B cell (primary cell): ENCODE measurements around the gene HOXC6. TPM values are rescaled to one million over a fixed set of nuclear protein-coding genes. Genes with fewer than 3 reads are reported as not detected.

Experiments
- ATAC-seq: fragments of 200-7000 bp; cut with Tn5 transposase; one replicate; pipeline ENCODE4 v1.10.0; 2021; ENCODE audit warnings: low read depth, mild to moderate bottlenecking, moderate number of reproducible peaks, moderate library complexity
- CTCF ChIA-PET: fragments of 350-600 bp; sonication (Branson Sonifier 250); formaldehyde crosslinking; loops from one replicate; lab custom pipeline; 2021; ENCODE audit warnings: antibody characterized with exemption, inconsistent platforms; lab: Charles Lee
- POLR2A ChIA-PET: fragments of 350-600 bp; sonication (Branson Sonifier 250); formaldehyde crosslinking; loops from one replicate; lab custom pipeline; 2021; ENCODE audit warnings: antibody characterized with exemption; lab: Charles Lee
- DNase-seq: peaks from one replicate; pipeline ENCODE4 v3.0.0; 2013
- H2AFZ ChIP-seq: 2 replicates; pipeline ENCODE4 v1.6.1; 2012; ENCODE audit warnings: mild to moderate bottlenecking, low read depth, low read length; ENCODE audit not compliant: insufficient read depth, poor library complexity, severe bottlenecking
- H3K27ac ChIP-seq, 2 donors: 1 replicate in 1 of 2; 2 replicates in 1 of 2; pipeline ENCODE4 v1.5.1; 2012 to 2013; ENCODE audit warnings: low read length in 2 of 2, mild to moderate bottlenecking in 2 of 2, moderate library complexity in 1 of 2
- H3K27me3 ChIP-seq, 4 experiments: fragments of 200-600 bp in 1 of 4; sonication (generic) in 1 of 4; replicated peaks in 1 of 4; 1 replicate in 2 of 4; 2 replicates in 2 of 4; pipeline versions ENCODE4 v1.6.1 to v1.7.0; 2013 to 2016; ENCODE audit warnings: low read length in 3 of 4, mild to moderate bottlenecking in 2 of 4, mixed read lengths in 1 of 4, moderate library complexity in 1 of 4; ENCODE audit not compliant: insufficient read depth in 4 of 4, control insufficient read depth in 3 of 4; ENCODE audit errors: control extremely low read depth in 1 of 4
- H3K36me3 ChIP-seq, 2 experiments: replicated peaks in 1 of 2; 1 replicate in 1 of 2; 2 replicates in 1 of 2; pipeline versions ENCODE4 v1.6.1 to v1.7.1; 2013; ENCODE audit warnings: low read length in 1 of 2; ENCODE audit not compliant: insufficient read depth in 2 of 2, control insufficient read depth in 1 of 2; ENCODE audit errors: control extremely low read depth in 1 of 2, extremely low read depth in 1 of 2
- H3K4me1 ChIP-seq, 2 donors: fragments of 200-600 bp in 1 of 2; sonication (generic) in 1 of 2; 1 replicate in 1 of 2; 2 replicates in 1 of 2; pipeline versions ENCODE4 v1.5.1 to v1.6.1; 2013 to 2017; ENCODE audit warnings: low read length in 2 of 2; ENCODE audit not compliant: control insufficient read depth in 2 of 2, insufficient read depth in 2 of 2
- H3K4me2 ChIP-seq: replicated peaks from 2 replicates; pipeline ENCODE3; 2012; ENCODE audit warnings: mild to moderate bottlenecking, low read depth, low read length; ENCODE audit not compliant: poor library complexity, severe bottlenecking
- H3K4me3 ChIP-seq, 5 experiments: fragments of 200-600 bp in 1 of 5; sonication (generic) in 1 of 5; 1 replicate in 3 of 5; 2 replicates in 2 of 5; pipeline versions ENCODE4 v1.5.1 to v1.7.0; 2011 to 2016; ENCODE audit warnings: low read length in 4 of 5, mild to moderate bottlenecking in 4 of 5, low read depth in 2 of 5, control low read depth in 1 of 5, moderate library complexity in 1 of 5; ENCODE audit not compliant: insufficient read depth in 1 of 5; ENCODE audit errors: control extremely low read depth in 1 of 5, extremely low read depth in 1 of 5
- H3K79me2 ChIP-seq: fragments of 200-600 bp; sonication (generic); one replicate; pipeline ENCODE4 v1.6.0; 2016; ENCODE audit warnings: low read length; ENCODE audit not compliant: control insufficient read depth, insufficient read depth
- H3K9ac ChIP-seq: fragments of 200-600 bp; sonication (generic); 2 replicates; pipeline ENCODE4 v1.6.1; 2017; ENCODE audit warnings: mild to moderate bottlenecking, low read length, moderate library complexity
- H3K9me3 ChIP-seq, 3 donors: one replicate each; pipeline versions ENCODE4 v1.6.1 to v1.7.1; 2013; ENCODE audit warnings: low read length in 2 of 3; ENCODE audit not compliant: control insufficient read depth in 2 of 3, insufficient read depth in 1 of 3; ENCODE audit errors: control extremely low read depth in 1 of 3
- H4K20me1 ChIP-seq: 2 replicates; pipeline ENCODE4 v1.6.0; 2012; ENCODE audit warnings: mild to moderate bottlenecking, low read length; ENCODE audit not compliant: insufficient read depth, control insufficient read depth, poor library complexity, severe bottlenecking
- H3K27ac Mint-ChIP-seq: one replicate; pipeline ENCODE4 v1.8.0; 2021; ENCODE audit warnings: mixed read lengths
- H3K27me3 Mint-ChIP-seq: one replicate; pipeline ENCODE4 v1.8.0; 2021; ENCODE audit warnings: mixed read lengths
- H3K4me1 Mint-ChIP-seq: one replicate; pipeline ENCODE4 v1.8.0; 2021; ENCODE audit warnings: mixed read lengths
- H3K4me3 Mint-ChIP-seq: one replicate; pipeline ENCODE4 v1.8.0; 2021; ENCODE audit warnings: mixed read lengths
- H3K9me3 Mint-ChIP-seq: one replicate; pipeline ENCODE4 v1.8.0; 2022; ENCODE audit warnings: mixed read lengths; ENCODE audit not compliant: insufficient read depth
- CTCF ChIP-seq: fragments of 200-600 bp; IDR thresholded peaks from one replicate; pipeline ENCODE4 v1.8.0; 2022; ENCODE audit warnings: antibody characterized with exemption, mild to moderate bottlenecking
- EZH2 ChIP-seq: IDR thresholded peaks from 2 replicates; pipeline ENCODE4 v1.6.1; 2012; ENCODE audit warnings: borderline replicate concordance, low read depth, mild to moderate bottlenecking, moderate library complexity, low read length; ENCODE audit not compliant: insufficient read depth, poor library complexity, severe bottlenecking
- WGBS: methylation state at CpG from one replicate; pipeline ENCODE4 v1.1.5; 2013; ENCODE audit warnings: missing lambda C conversion rate; ENCODE audit not compliant: insufficient coverage; 5-methylcytosine and 5-hydroxymethylcytosine counted together
- intact Hi-C: fragments of 100-400 bp; cut with micrococcal nuclease; formaldehyde crosslinking; loops from one replicate; pipeline ENCODE4 v1.10.0; 2022
- polyA plus RNA-seq: library from polyadenylated mRNA; depleted of rRNA; stranded (reverse); fragments of >200 nt; gene quantifications from 2 replicates; pipeline ENCODE4 v1.2.3, GENCODE V29; 2012
- total RNA-seq, 2 donors: library from RNA; stranded (reverse); fragments of 120-200 nt in 1 of 2; gene quantifications; 1 replicate in 1 of 2; 2 replicates in 1 of 2; pipeline versions ENCODE4 v1.2.3 to v1.2.4, GENCODE V29; 2013 to 2022

The HOXC6 gene
- total and polyA plus RNA-seq, 2 donors (not counting 1 experiment from before 2014, with no cell fraction given), result not detected

GRCh38 chr12:54006559-54007220, 21.6 kb upstream of the HOXC6 start:
- Mint-ChIP-seq H3K4me3 (peak overlapping the region; percentile 82), H3K4me1 (peaks cover 32% of the 10 kb centered on the region), H3K27me3 (peaks cover 74% of the 10 kb centered on the region), H3K27ac (peak overlapping the region; percentile 0), H3K9me3 (no peaks in the 10 kb centered on the region)
- Histone ChIP-seq H3K9ac (peak overlapping the region; percentile 59), H3K27me3 (peaks cover 0 to 96% (median 82%) of the 10 kb centered on the region in 4 experiments), H3K4me2 (peak overlapping the region; percentile 92), H2AFZ (peak overlapping the region; percentile 62), H3K4me1 (peaks cover 30 to 55% of the 10 kb centered on the region in 2 donors), H4K20me1 (no peaks in the 10 kb centered on the region), H3K36me3 (no peaks in the 10 kb centered on the region), H3K27ac (no peak overlapping the region), H3K79me2 (no peaks in the 10 kb centered on the region), H3K4me3 (peak overlapping the region in 4 of 5 experiments; percentile 37 to 65 (median 50)), H3K9me3 (peaks cover 0 to 44% (median 0%) of the 10 kb centered on the region in 3 donors)
- no peak for TF ChIP-seq EZH2
- TF ChIP-seq CTCF, result no peak
- POLR2A ChIA-PET, result interaction anchor here (0.6 to 1.0 kb wide), 3 partner anchors 25 to 210 kb away, joined by 3 to 4 read pairs (median 3); no protein-coding TSS in a partner anchor
- no peak for DNase-seq
- intact Hi-C loops, result loop anchor here (1.0 to 10.0 kb wide), 6 partner anchors 46 to 358 kb away; partner anchors contain the start of genes CBX5, GPR84, HNRNPA1 and HOXC4
- ATAC-seq, result no peak
- 8% methylated on average over 19 of the region's 22 CpGs for WGBS
- CTCF ChIA-PET, result interaction anchor here (0.9 to 6.7 kb wide), 21 partner anchors 8 to 394 kb away, joined by 3 to 159 read pairs (median 6); partner anchors contain the start of genes HOXC4, HOXC5, HOXC6 and SMUG1
